GM21825 (cell line): ENCODE results near the gene NOX4.

Experiments used
- ATAC-seq: cut with Tn5 transposase; IDR thresholded peaks from one replicate; pipeline ENCODE4 v1.9.1; 2021; ENCODE audit warnings: mild to moderate bottlenecking, moderate library complexity; ENCODE audit not compliant: unreplicated experiment

The NOX4 gene

GRCh38 chr11:89490981-89491690 is at the start of gene NOX4:
Gene NOX4 (minus strand): TSS chr11:89491375. CDS start chr11:89491246, 129 bp downstream.
- no peak for ATAC-seq

GRCh38 chr11:89540826-89541225 is 49.7 kb upstream of the NOX4 start:
- ATAC-seq = no peak

GRCh38 chr11:89537936-89538335 is 46.8 kb upstream of the NOX4 start:
- ATAC-seq = no peak

- ATAC-seq = no peak
Observed at GRCh38 chr11:89536926-89537325, 45.8 kb upstream of the NOX4 start.

GRCh38 chr11:89535221-89535620 is 44.0 kb upstream of the NOX4 start:
- ATAC-seq = no peak

- ATAC-seq = no peak
Observed at GRCh38 chr11:89529626-89530380, 38.6 kb upstream of the NOX4 start.

DNA sequence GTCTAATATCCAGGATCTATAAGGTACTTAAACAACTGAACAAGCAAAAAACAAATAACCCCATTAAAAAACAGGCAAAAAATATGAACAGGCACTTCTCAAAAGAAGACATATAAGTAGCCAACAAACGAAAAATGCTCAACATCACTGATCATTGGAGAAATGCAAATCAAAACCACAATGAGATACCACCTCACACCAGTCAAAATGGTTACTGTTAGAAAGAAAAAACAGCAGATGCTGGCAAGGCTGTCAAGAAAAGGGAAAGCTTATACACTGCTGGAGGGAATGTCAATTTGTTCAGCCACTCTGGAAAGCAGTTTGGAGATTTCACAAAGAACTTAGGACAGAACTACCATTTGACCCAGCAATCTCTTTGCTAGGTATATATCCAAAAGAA is 30.6 kb upstream of the NOX4 start:
- ATAC-seq = no peak

- ATAC-seq = no peak
Observed at GRCh38 chr11:89521294-89521693, 30.1 kb upstream of the NOX4 start.

DNA sequence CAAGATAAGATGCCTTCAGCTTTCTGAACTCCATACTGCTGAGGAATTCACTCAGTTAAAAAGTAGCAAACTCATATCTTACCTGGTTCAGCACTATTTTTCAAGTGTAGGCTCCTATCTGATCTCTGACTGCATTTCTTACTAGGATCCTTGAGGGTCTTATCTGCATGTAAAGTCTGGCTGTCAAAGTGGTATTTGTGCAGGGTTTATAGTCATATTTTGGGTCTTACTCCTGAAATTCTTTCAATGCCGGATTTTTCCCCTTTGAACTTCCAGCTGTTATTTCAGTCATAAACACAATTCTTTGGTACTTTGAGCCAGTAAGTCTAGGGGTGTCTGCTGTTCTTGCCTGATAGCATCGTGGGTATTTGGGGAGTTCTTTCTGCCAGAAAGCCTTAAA is 25.3 kb upstream of the NOX4 start:
- ATAC-seq = no peak

DNA sequence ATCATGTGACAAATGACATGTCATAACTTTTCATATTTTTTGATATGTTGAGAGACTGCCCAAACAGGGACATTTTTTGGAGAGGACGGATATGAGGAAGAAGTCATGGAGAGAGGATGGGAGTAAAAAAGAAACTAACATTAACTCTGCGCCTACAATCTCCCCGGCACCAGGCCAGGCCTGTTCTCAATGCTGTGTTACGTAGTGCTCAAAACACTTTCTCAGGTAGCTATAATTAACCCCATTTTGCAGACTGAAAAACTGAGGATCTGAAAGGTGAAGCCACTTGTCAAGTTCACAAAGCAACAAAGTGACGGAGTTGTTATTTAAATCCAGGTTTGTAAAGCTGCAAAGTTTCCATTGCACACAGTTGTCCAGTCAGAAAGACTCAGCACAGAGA is 17.4 kb upstream of the NOX4 start:
- no peak for ATAC-seq

GRCh38 chr11:89504270-89504669 is 13.1 kb upstream of the NOX4 start:
- ATAC-seq = no peak

DNA sequence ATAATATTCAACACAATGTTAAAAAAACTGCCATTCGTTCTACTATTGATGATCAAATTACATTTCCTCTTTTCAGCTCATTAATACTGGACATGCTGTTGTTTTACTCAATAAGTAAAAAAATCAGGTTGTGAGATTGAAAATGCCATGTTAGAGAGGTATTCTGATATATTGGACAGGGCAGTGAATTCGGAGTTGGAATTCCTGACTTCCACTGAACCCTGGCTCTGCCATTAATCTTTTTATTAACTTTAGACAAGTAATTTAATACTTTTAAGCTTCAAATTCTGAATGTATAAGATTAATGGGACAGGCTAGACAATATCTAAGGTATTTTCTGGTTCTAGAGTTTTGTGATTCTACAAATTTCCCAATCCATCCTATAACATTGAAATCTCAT is 12.2 kb upstream of the NOX4 start:
- no peak for ATAC-seq

DNA sequence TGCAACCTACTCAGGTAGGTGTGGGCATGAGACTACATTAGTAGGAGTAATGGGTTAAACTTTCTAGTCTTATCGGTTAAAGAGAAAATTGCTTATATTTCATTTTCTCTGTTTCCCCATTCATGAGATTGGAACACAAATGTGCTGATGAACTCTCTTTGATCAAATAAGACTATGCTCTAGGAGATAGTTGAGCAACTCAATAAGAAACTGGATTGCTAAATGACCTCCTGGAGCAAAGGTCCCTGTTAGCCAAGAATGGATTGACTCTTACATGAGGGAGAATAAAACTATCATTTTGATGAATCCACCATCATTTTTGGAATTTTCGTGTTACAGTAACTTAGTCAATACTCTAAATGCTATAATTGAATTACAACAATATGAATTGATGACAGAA is 11.1 kb upstream of the NOX4 start:
- ATAC-seq = no peak

DNA sequence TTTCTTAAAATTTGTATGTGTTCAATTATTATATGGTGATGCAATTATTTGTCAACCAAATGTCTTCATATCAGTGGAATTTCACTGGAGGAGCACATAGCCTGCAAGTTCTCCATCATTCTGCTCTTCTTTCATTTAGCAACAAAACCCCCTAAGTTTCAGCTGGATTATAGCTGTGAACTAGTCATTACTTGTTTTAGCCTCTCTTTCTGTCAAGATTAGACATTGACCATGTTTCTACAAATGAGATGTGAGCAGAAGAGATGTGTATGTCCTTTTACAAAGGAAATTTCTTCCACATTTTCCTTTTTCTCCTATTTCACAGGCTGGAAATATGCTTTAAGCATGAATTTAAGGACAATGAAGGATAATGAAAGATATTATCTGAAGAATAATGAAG is 9.2 kb upstream of the NOX4 start:
- ATAC-seq = no peak

DNA sequence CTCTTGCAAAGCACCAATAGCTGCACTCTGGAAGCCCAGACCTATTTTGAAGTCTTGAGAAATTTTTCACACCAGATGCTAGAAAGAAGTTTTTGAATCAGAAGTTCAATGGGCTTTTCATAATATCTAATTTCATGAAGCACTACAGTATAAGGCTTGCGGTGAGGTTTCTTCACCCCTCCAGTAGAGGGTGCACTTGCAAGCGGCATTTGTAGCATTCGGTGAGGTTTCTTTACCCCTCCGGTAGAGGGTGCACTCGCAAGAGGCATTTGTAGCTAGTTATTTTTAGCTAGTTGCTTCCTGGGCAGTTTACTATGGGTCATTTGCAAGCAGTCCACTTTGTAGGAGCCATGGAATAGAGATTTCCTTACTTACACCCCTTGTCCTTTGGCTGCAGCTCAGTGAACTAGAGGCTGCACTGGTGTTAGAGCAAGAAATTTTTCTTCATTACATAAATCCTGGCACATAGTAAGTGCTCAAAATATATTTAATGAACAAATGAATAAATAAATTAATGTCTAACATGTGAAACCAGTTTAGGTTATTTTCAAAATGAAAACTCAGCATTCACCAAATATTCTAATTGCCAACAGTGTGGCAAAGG is 7.8 kb upstream of the NOX4 start:
- no peak for ATAC-seq

- no peak for ATAC-seq
Observed at GRCh38 chr11:89495951-89496350, 4.8 kb upstream of the NOX4 start.

- no peak for ATAC-seq
Observed at GRCh38 chr11:89493431-89493830, 2.3 kb upstream of the NOX4 start.

DNA sequence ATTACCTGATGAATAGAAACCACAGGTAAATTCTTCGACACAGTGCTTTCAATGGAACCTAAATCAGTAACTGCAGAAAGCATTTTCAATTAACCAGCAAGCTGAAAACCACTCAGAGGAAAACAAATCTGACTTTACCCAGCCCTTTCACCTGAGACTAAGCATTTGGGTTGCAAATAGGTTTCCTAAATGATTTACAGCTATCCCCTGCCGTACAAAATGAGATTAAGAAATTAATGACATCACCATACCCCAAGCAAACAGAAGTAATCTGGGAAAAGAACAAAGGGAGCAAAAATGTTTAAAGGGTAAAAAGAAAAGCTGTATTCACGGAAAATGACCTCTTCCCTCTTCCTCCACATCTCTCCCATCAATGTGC is 584 bp downstream of the NOX4 start:
- no peak for ATAC-seq

DNA sequence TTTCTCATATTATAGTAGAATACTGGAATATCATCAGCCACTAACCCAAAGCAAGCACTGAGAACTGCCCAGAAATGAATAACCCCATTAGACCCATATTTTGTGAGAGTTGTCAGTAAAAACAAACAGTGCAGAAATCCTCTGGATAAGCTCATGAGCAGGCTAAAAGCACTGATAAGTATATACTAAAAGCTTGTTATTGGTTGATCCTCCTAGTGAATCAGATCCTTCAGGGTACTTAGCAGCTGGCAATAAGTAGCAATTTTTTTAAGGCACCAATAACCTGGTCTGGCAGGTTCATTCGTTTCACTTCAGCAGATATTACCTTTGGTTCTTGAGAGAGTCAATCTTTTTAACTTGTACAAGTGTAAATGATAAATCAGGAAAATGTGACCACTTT is 1.2 kb downstream of the NOX4 start:
- no peak for ATAC-seq

GRCh38 chr11:89487016-89487415 is 4.2 kb downstream of the NOX4 start:
- ATAC-seq = no peak

GRCh38 chr11:89484896-89485295 is 6.3 kb downstream of the NOX4 start:
- no peak for ATAC-seq

DNA sequence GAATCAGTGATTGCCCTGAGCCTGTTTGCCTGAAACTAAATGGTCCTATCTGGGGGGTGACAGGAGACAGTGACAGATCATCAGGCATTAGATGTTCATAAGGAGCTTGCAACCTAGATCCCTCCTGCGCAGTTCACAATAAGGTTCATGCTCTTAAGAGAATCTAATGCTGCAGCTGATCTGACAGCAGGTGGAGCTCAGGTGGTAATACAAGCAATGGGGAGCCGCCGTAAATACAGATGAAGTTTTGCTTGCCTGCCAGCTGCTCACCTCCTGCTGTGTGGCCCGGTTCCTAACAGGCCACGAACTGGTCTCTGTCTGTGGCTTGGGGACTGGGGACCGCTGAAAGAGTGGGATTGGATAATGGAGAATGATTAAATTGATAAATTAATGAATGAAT is 14.0 kb downstream of the NOX4 start:
- no peak for ATAC-seq
